NCI-H1694 treated with DMSO at 0.1 percent for 48 hours (cell line): ENCODE measurements around the gene LRRK1.
"Not testable (repeated sequence)": the region's sequence is repeated elsewhere in the genome, so short reads cannot be mapped to it uniquely, and the experiment has no call there.

Experiments used
- DNase-seq: peaks from one replicate; lab custom pipeline; 2025; lab: John Stamatoyannopoulos, UW

Gene LRRK1

GRCh38 chr15:101069654-101069973, 150.5 kb downstream of the LRRK1 start:
- no peak for DNase-seq

GRCh38 chr15:101070024-101070423, 150.9 kb downstream of the LRRK1 start:
- no peak for DNase-seq

GRCh38 chr15:101070502-101071273, 151.5 kb downstream of the LRRK1 start:
- DNase-seq: no peak

GRCh38 chr15:101071651-101072050, 152.5 kb downstream of the LRRK1 start:
- DNase-seq: no peak

- not testable (repeated sequence) for DNase-seq
These were observed 153.1 kb downstream of the LRRK1 start for GRCh38 chr15:101072235-101072634.

GRCh38 chr15:101077806-101078668, 158.9 kb downstream of the LRRK1 start:
- not testable (repeated sequence) for DNase-seq

- DNase-seq: no peak
These were observed 159.6 kb downstream of the LRRK1 start for GRCh38 chr15:101078669-101079323.

- DNase-seq: no peak
These were observed 162.7 kb downstream of the LRRK1 start for GRCh38 chr15:101081900-101082299.

GRCh38 chr15:101083336-101084045, 164.3 kb downstream of the LRRK1 start:
- DNase-seq: no peak

GRCh38 chr15:101084801-101085200, 165.6 kb downstream of the LRRK1 start:
- no peak for DNase-seq

- DNase-seq: no peak
These were observed 166.1 kb downstream of the LRRK1 start for GRCh38 chr15:101085311-101085700.

GRCh38 chr15:101086394-101087171, 167.4 kb downstream of the LRRK1 start:
- DNase-seq: no peak

- DNase-seq: no peak
These were observed 168.1 kb downstream of the LRRK1 start for GRCh38 chr15:101087172-101087769.

GRCh38 chr15:101088271-101088670, 169.1 kb downstream of the LRRK1 start:
- no peak for DNase-seq

- DNase-seq: no peak
These were observed 169.8 kb downstream of the LRRK1 start for GRCh38 chr15:101088788-101089578.

GRCh38 chr15:101089579-101090427, 170.6 kb downstream of the LRRK1 start:
- DNase-seq: no peak

- DNase-seq: no peak
These were observed 171.3 kb downstream of the LRRK1 start for GRCh38 chr15:101090428-101090790.

GRCh38 chr15:101091080-101092017, 172.2 kb downstream of the LRRK1 start:
- DNase-seq: no peak
